ENCODE results near the gene KIF9. TPM values are rescaled to one million over a fixed set of nuclear protein-coding genes. Genes with fewer than 3 reads are reported as not detected.
A peak's percentile ranks its signal among the peaks of the same experiment; 100 is the strongest.

The KIF9 gene
- total RNA-seq, 1 experiment from 2014 or later = 5.8 TPM

GRCh38 chr3:47283591-47284364, 1.2 kb upstream of the KIF9 start (continued):
- TF ChIP-seq ZNF423 (CRISPR knock-in tag; IDR thresholded peaks at IDR 0.05) = peak; percentile 88
- TF ChIP-seq SOX15 (CRISPR knock-in tag; IDR thresholded peaks at IDR 0.05) = no peak
- no peak for TF ChIP-seq ZBTB21 (CRISPR knock-in tag; IDR thresholded peaks at IDR 0.05; ENCODE audit: borderline replicate concordance)
- TF ChIP-seq NFATC4 (CRISPR knock-in tag; IDR thresholded peaks at IDR 0.05) = no peak
- TF ChIP-seq ZMAT4 (CRISPR knock-in tag; IDR thresholded peaks at IDR 0.05) = no peak
- TF ChIP-seq STAT6 (CRISPR knock-in tag; conservative IDR thresholded peaks at IDR 0.05; ENCODE audit: low read depth) = no peak
- no peak for TF ChIP-seq NR1H2 (CRISPR knock-in tag; IDR thresholded peaks at IDR 0.05)
- TF ChIP-seq RORB (CRISPR knock-in tag; IDR thresholded peaks at IDR 0.05) = no peak
- no peak for TF ChIP-seq CBFB (CRISPR knock-in tag; IDR thresholded peaks at IDR 0.05; ENCODE audit: low read depth)
- TF ChIP-seq MXD4 (CRISPR knock-in tag; IDR thresholded peaks at IDR 0.05; ENCODE audit: borderline replicate concordance) = no peak
- no peak for TF ChIP-seq RELA (CRISPR knock-in tag; IDR thresholded peaks at IDR 0.05; ENCODE audit: borderline replicate concordance)
- no peak for TF ChIP-seq USF1 (CRISPR knock-in tag; IDR thresholded peaks at IDR 0.05)
- no peak for TF ChIP-seq AR (CRISPR knock-in tag; IDR thresholded peaks at IDR 0.05)
- TF ChIP-seq FOXP4 (CRISPR knock-in tag; IDR thresholded peaks at IDR 0.05) = 0 out of 2 replicates have a peak, but pooled peaks have one; percentile 33
- TF ChIP-seq IRF1 (CRISPR knock-in tag; IDR thresholded peaks at IDR 0.05) = no peak
- TF ChIP-seq ZNF317 (CRISPR knock-in tag; IDR thresholded peaks at IDR 0.05; ENCODE audit: borderline replicate concordance, low read depth) = no peak
- no peak for TF ChIP-seq GRHL2 (CRISPR knock-in tag; IDR thresholded peaks at IDR 0.05; ENCODE audit: insufficient replicate concordance, severe bottlenecking)
- TF ChIP-seq GTF2I (CRISPR knock-in tag; conservative IDR thresholded peaks at IDR 0.05) = 0 out of 2 replicates have a peak, but pooled peaks have one; percentile 69
- TF ChIP-seq ESRRA (CRISPR knock-in tag; IDR thresholded peaks at IDR 0.05; ENCODE audit: borderline replicate concordance) = no peak
- TF ChIP-seq ATF6 (CRISPR knock-in tag; IDR thresholded peaks at IDR 0.05) = no peak
- TF ChIP-seq KAT7 (CRISPR knock-in tag; IDR thresholded peaks at IDR 0.05; ENCODE audit: borderline replicate concordance) = 0 out of 2 replicates have a peak, but pooled peaks have one; percentile 61
- TF ChIP-seq E2F1 (CRISPR knock-in tag; IDR thresholded peaks at IDR 0.05) = no peak
- TF ChIP-seq EMX1 (CRISPR knock-in tag; IDR thresholded peaks at IDR 0.05) = no peak
- no peak; the same call in 1 of the 2 replicates for TF ChIP-seq ETV6 (CRISPR knock-in tag; IDR thresholded peaks at IDR 0.05)
- TF ChIP-seq CDX4 (CRISPR knock-in tag; IDR thresholded peaks at IDR 0.05; ENCODE audit: borderline replicate concordance) = no peak
